Neural progenitor cell (in vitro differentiated cells): ENCODE data around the gene MFAP5. TPM values are rescaled to one million over a fixed set of nuclear protein-coding genes. Genes with fewer than 3 reads are reported as not detected.

Experiments used
- DNase-seq: peaks from one replicate; pipeline ENCODE4 v3.0.0-alpha.2; 2016; ENCODE audit warnings: low spot score
- H2AFZ ChIP-seq: fragments of 200-600 bp; sonication (generic); replicated peaks from 2 replicates; pipeline ENCODE4 v1.6.1; 2016; ENCODE audit warnings: antibody characterized with exemption
- H3F3A ChIP-seq: fragments of 200-600 bp; sonication (generic); 2 replicates; pipeline ENCODE4 v1.6.1; 2016; ENCODE audit warnings: antibody characterized with exemption, low read depth
- H3K27ac ChIP-seq: fragments of 200-600 bp; sonication (generic); 2 replicates; pipeline ENCODE4 v1.5.1; 2016; ENCODE audit warnings: mild to moderate bottlenecking
- H3K27me3 ChIP-seq: fragments of 200-600 bp; sonication (generic); 2 replicates; pipeline ENCODE4 v1.6.1; 2016; ENCODE audit warnings: mild to moderate bottlenecking, moderate library complexity
- H3K36me3 ChIP-seq: fragments of 200-600 bp; sonication (generic); 2 replicates; pipeline ENCODE4 v1.5.1; 2016
- H3K4me1 ChIP-seq: fragments of 200-600 bp; sonication (generic); 2 replicates; pipeline ENCODE4 v1.6.1; 2016; ENCODE audit warnings: mixed run types
- H3K4me2 ChIP-seq: fragments of 200-600 bp; sonication (generic); 2 replicates; pipeline ENCODE4 v1.6.1; 2016
- H3K4me3 ChIP-seq: fragments of 200-600 bp; sonication (generic); 2 replicates; pipeline ENCODE4 v1.5.1; 2016
- H3K79me2 ChIP-seq: fragments of 200-600 bp; sonication (generic); 2 replicates; pipeline ENCODE4 v1.6.1; 2016; ENCODE audit warnings: low read depth
- H3K9ac ChIP-seq: fragments of 200-600 bp; sonication (generic); 2 replicates; pipeline ENCODE4 v1.6.1; 2016
- H3K9me3 ChIP-seq: fragments of 200-600 bp; sonication (generic); 2 replicates; pipeline ENCODE4 v1.5.1; 2016; ENCODE audit warnings: low read depth
- H4K20me1 ChIP-seq: fragments of 200-600 bp; sonication (generic); 2 replicates; pipeline ENCODE4 v1.6.1; 2016; ENCODE audit warnings: low read depth
- H3K27ac Mint-ChIP-seq: 3 replicates; pipeline ENCODE4 v1.8.0; 2021; ENCODE audit warnings: mixed read lengths
- H3K27me3 Mint-ChIP-seq: 2 replicates; pipeline ENCODE4 v1.8.0; 2022; ENCODE audit warnings: low read depth, mild to moderate bottlenecking, inconsistent platforms, moderate library complexity, mixed read lengths; ENCODE audit not compliant: insufficient read depth
- H3K36me3 Mint-ChIP-seq: 3 replicates; pipeline ENCODE4 v1.8.0; 2021; ENCODE audit warnings: mixed read lengths
- H3K4me1 Mint-ChIP-seq: 3 replicates; pipeline ENCODE4 v1.8.0; 2021; ENCODE audit warnings: mixed read lengths
- H3K4me3 Mint-ChIP-seq: 3 replicates; pipeline ENCODE4 v1.8.0; 2021; ENCODE audit warnings: mild to moderate bottlenecking, moderate library complexity, mixed read lengths
- H3K9me3 Mint-ChIP-seq: 3 replicates; pipeline ENCODE4 v1.8.0; 2020; ENCODE audit warnings: mixed read lengths
- CTCF ChIP-seq: fragments of 200-600 bp; sonication (generic); IDR thresholded peaks from 2 replicates; pipeline ENCODE4 v1.5.1; 2017; ENCODE audit warnings: antibody characterized with exemption, mild to moderate bottlenecking
- EZH2 ChIP-seq: fragments of 200-600 bp; sonication (generic); IDR thresholded peaks from 2 replicates; pipeline ENCODE4 v1.6.1; 2017; ENCODE audit warnings: antibody characterized with exemption, mild to moderate bottlenecking, moderate library complexity
- EZH2phosphoT487 ChIP-seq: fragments of 200-600 bp; sonication (generic); IDR thresholded peaks from 2 replicates; pipeline ENCODE4 v1.6.1; 2017; ENCODE audit warnings: antibody characterized with exemption
- total RNA-seq: library from RNA; depleted of rRNA; stranded (reverse); fragments of >200 nt; gene quantifications from 2 replicates; pipeline ENCODE4 v1.2.3, GENCODE V29; 2015; ENCODE audit warnings: low replicate concordance

MFAP5 gene
- total RNA-seq, 1 donor from 2014 or later, result not detected

- no peaks in the 10 kb centered on the region for H3K79me2 ChIP-seq
- no peak overlapping the region for H3K9ac ChIP-seq
- peaks cover 41% of the 10 kb centered on the region for H3F3A ChIP-seq
- H4K20me1 ChIP-seq, result no peaks in the 10 kb centered on the region
- H2AFZ ChIP-seq, result peak overlapping the region; percentile 79
- H3K36me3 ChIP-seq, result no peaks in the 10 kb centered on the region
- no peaks in the 10 kb centered on the region for H3K27me3 ChIP-seq
- H3K27me3 Mint-ChIP-seq, result no peaks in the 10 kb centered on the region
- H3K4me1 ChIP-seq, result peaks cover 39% of the 10 kb centered on the region
- peaks cover 4% of the 10 kb centered on the region for H3K9me3 Mint-ChIP-seq
- H3K27ac Mint-ChIP-seq, result peak overlapping the region; percentile 10
- H3K4me1 Mint-ChIP-seq, result peaks cover 32% of the 10 kb centered on the region
- H3K4me3 Mint-ChIP-seq, result no peak overlapping the region
- H3K27ac ChIP-seq, result peak overlapping the region; percentile 28
- no peak for TF ChIP-seq EZH2phosphoT487
- no peak for TF ChIP-seq CTCF
- TF ChIP-seq EZH2, result no peak
- no peaks in the 10 kb centered on the region for H3K36me3 Mint-ChIP-seq
- H3K4me2 ChIP-seq, result peak overlapping the region; percentile 58
- H3K4me3 ChIP-seq, result no peak overlapping the region
- DNase-seq, result peak; percentile 26
- H3K9me3 ChIP-seq, result no peaks in the 10 kb centered on the region
Observed at GRCh38 chr12:8689681-8690080, 27.1 kb upstream of the MFAP5 start.

- no peak overlapping the region for H3K4me2 ChIP-seq
- no peak overlapping the region for H3K27ac Mint-ChIP-seq
- peaks cover 37% of the 10 kb centered on the region for H3K4me1 ChIP-seq
- no peaks in the 10 kb centered on the region for H3K36me3 Mint-ChIP-seq
- no peak overlapping the region for H3K9ac ChIP-seq
- no peak overlapping the region for H3K27ac ChIP-seq
- peaks cover 29% of the 10 kb centered on the region for H3K4me1 Mint-ChIP-seq
- no peak overlapping the region for H3K4me3 Mint-ChIP-seq
- H3K9me3 ChIP-seq, result no peaks in the 10 kb centered on the region
- peaks cover 4% of the 10 kb centered on the region for H3K9me3 Mint-ChIP-seq
- H3K79me2 ChIP-seq, result no peaks in the 10 kb centered on the region
- DNase-seq, result peak; percentile 26
- H3K27me3 Mint-ChIP-seq, result no peaks in the 10 kb centered on the region
- peaks cover 37% of the 10 kb centered on the region for H3F3A ChIP-seq
- H3K36me3 ChIP-seq, result no peaks in the 10 kb centered on the region
- no peak for TF ChIP-seq CTCF
- TF ChIP-seq EZH2, result no peak
- no peak for TF ChIP-seq EZH2phosphoT487
- no peaks in the 10 kb centered on the region for H3K27me3 ChIP-seq
- H2AFZ ChIP-seq, result peak overlapping the region; percentile 75
- H3K4me3 ChIP-seq, result no peak overlapping the region
- H4K20me1 ChIP-seq, result no peaks in the 10 kb centered on the region
Observed at GRCh38 chr12:8687846-8688601, 25.4 kb upstream of the MFAP5 start.

GRCh38 chr12:8685051-8685450 is 22.4 kb upstream of the MFAP5 start:
- Histone ChIP-seq H3K9ac (no peak overlapping the region), H3K4me2 (no peak overlapping the region), H3K36me3 (no peaks in the 10 kb centered on the region), H3K27me3 (no peaks in the 10 kb centered on the region), H3F3A (peaks cover 13% of the 10 kb centered on the region), H3K79me2 (no peaks in the 10 kb centered on the region), H3K9me3 (no peaks in the 10 kb centered on the region), H3K4me1 (peaks cover 20% of the 10 kb centered on the region), H4K20me1 (no peaks in the 10 kb centered on the region), H3K27ac (no peak overlapping the region), H2AFZ (no peak overlapping the region), H3K4me3 (no peak overlapping the region)
- H3K4me1 Mint-ChIP-seq, result peaks cover 11% of the 10 kb centered on the region
- no peaks in the 10 kb centered on the region for H3K27me3 Mint-ChIP-seq
- TF ChIP-seq CTCF (no peak), EZH2phosphoT487 (no peak), EZH2 (no peak)
- peak overlapping the region; percentile 3 for H3K4me3 Mint-ChIP-seq
- no peak for DNase-seq
- H3K36me3 Mint-ChIP-seq, result no peaks in the 10 kb centered on the region
- no peak overlapping the region for H3K27ac Mint-ChIP-seq
- H3K9me3 Mint-ChIP-seq, result peaks cover 4% of the 10 kb centered on the region
